GM19438 (cell line): ENCODE measurements around the gene TRHDE.
"Not testable (repeated sequence)": the region's sequence is repeated elsewhere in the genome, so short reads cannot be mapped to it uniquely, and the experiment has no call there.

Experiments used
- ATAC-seq: cut with Tn5 transposase; IDR thresholded peaks from one replicate; pipeline ENCODE4 v1.9.1; 2021; ENCODE audit warnings: low read depth; ENCODE audit not compliant: unreplicated experiment

The TRHDE gene

DNA sequence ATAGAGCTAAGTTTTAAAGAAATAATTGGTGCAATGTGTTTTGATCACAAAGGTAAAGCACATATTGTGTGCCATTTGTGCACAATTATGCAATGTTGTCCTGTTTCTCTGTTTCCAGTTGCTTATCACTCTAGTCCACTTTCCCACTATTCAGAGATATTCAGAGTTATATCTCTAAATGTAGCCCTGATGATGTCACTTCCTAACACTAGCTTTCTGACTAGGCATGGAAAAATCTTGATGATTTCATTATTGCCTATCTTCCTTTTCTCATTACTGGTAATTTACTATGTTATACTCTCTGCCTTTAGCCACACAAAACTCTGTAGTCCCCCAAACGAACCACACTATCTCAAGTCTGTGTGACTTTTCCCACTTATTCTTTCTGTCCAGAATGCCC, 221.2 kb downstream of the TRHDE start:
- no peak for ATAC-seq

DNA sequence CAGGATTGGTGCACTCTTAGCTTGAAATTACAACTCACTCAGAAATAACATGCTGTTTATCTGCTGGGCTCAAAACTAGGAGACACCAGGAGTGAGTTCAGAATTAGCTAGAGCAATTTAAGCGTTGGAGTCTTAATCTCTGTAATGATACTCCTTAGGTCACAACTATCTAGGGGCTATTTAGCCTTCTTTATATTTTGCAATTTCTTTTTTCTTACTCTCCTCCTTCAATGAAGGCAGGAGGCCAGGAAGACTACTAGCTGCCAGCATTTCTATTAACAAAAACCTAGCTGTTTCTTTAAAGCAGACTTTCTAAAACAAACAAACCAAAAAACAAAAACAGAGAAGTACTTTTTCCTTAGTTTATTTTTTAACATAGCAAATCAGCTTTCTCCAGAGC, 226.2 kb downstream of the TRHDE start:
- ATAC-seq: no peak

DNA sequence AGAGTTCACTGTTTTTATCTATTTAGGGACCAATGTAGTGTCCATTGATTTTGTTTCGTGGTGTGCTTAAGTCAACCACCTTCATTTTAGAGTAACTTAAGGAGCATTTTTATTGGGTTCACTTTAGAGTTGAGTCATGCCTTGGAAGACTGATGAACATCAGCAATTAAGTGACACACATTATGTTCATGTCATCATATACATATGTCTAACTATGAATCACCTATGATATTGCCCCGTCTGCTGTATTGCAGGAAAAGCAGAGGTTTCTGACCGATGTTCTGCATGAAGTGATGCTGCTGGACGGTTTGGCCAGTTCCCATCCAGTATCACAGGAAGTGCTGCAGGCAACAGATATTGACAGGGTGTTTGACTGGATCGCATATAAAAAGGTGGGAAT, 227.1 kb downstream of the TRHDE start:
- ATAC-seq: no peak

DNA sequence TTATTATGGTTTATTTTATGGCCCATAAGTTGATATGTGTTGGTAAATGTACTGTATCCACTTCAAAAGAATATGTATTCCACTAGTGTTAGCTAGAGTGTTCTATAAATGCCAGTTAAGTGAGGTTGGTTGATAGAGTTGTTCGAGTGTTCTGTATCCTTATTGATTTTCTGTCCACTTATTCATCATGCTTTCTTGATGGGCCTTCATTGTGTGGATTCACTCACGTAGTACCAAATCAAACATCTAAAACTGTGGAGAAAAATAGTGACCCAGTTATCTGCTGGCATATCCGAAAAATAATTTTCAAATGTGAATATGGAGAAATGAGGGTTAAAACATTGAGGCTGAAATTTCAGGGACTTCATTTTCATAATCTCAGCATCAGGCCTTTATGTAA, 230.4 kb downstream of the TRHDE start:
- ATAC-seq: no peak

DNA sequence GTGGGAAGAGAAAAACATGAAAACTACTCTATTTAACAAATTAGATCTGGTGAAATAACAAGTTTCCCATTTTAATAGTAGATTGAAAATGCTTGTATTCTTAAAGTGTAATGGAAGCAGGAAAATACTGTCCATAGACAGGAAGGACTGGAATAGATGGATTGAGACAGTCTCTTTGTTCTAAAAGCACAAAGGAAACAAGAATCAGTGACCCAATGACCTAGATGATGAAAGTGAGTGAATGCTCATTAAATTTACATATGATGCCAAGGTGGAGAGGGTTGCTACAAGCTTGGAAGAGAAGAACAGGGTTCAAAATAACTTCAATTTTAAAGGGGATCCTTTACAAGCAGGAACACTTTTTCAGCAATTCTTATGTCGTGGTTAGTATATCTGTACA, 233.1 kb downstream of the TRHDE start:
- ATAC-seq: no peak

DNA sequence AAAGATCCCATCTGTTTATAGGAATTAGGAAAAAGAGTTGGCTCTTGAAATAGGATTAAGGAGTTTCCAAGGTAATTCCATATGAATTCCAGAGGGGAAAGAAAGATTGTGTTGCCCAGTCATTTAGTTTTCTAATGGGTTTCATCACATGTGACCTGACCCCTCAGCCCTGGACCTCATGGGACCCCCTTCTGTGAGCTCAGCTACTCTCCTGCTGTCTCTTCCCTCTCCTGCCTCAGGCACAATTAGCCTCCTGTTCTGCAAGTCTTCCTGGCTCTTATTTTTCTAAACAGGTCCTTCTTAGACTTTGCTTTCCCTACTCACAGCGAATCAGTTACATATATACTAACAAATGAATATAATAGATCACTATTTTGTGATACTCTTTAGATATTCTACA, 237.7 kb downstream of the TRHDE start:
- no peak for ATAC-seq

DNA sequence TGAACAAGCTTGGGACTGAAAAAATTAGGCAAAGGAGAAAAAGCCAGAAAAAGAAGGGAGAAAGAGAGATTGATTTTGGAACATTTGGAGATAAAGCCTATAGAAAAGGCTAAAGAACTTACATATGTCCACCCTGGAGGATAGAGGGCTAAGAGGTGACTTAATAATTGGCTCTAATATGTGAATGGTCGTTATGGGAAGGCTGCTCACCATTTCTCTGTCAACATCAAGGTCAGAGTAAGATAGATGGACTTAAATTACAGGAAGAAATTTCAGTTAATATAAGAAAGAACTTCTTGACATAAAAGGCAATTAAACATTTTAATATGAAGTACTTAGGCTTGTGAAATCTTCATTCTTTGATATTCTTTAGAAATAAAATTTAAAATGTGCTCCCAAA, 238.6 kb downstream of the TRHDE start:
- ATAC-seq: no peak

DNA sequence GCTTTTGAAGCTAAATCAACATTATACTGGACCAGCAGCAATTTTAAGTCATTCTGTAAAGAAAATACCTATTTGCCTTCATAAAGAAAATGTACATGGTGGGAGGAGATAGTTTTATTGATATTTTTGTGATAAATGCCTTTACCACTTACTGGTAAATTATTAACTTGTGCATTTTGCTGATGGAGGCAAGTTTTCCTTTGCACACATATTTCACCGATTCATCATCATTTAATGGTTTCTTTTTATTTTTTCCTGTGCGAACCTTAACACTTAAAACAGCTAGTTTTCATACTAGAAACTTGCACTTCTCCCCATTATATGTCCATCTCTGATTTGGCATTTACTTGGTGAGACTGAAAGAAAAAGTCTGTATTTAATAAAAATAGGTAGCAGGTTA, 239.3 kb downstream of the TRHDE start:
- ATAC-seq: no peak

DNA sequence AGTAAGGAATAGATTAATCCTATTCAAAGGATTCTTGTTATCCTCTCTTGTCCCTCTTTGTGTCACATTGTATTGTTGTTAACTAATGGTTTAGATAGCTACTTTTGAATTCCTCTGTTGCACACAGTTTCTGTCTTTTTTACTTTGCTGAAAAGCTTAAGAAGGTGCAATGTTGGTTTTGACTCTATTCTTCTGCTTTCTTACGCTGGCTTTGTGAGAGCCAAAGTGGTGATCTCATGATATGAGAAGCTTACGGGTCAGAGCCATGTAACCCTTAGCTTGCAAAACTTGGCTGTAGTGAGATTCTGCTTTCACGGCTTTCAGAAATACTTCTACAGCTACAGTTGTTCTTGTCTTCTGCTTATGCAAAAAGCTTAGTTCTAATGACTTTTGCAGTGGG, 239.7 kb downstream of the TRHDE start:
- ATAC-seq: no peak

DNA sequence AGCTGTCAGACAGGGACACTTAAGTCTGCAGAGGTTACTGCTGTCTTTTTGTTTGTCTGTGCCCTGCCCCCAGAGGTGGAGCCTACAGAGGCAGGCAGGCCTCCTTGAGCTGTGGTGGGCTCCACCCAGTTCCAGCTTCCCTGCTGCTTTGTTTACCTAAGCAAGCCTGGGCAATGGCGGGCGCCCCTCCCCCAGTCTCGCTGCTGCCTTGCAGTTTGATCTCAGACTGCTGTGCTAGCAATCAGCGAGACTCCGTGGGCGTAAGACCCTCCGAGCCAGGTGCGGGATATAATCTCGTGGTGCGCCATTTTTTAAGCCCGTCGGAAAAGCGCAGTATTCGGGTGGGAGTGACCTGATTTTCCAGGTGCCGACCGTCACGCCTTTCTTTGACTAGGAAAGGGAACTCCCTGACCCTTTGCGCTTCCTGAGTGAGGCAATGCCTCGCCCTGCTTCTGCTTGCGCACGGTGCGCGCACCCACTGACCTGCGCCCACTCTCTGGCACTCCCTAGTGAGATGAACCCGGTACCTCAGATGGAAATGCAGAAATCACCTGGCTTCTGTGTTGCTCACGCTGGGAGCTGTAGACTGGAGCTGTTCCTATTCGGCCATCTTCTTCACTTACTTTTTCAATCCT, 248.0 kb downstream of the TRHDE start:
- ATAC-seq: not testable (repeated sequence)

DNA sequence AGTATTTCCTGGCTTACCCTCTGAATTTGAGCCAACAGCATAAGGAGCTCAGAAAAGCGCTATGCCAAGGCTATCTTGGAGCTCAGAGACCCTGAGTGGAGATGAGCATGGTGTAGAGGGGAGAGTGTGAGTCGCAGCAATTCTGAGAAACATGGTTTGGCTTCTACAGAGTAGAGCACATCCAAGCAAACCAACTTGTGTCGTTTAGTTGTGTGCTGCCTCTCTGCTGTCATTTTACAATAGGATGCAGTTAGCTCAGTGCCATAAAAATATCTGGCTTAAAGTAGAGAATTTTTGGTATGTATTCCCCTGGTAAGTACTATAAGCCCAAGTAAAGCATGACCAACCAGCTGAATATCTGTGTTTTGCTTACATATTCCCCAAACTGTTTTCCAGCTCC, 249.2 kb downstream of the TRHDE start:
- no peak for ATAC-seq

DNA sequence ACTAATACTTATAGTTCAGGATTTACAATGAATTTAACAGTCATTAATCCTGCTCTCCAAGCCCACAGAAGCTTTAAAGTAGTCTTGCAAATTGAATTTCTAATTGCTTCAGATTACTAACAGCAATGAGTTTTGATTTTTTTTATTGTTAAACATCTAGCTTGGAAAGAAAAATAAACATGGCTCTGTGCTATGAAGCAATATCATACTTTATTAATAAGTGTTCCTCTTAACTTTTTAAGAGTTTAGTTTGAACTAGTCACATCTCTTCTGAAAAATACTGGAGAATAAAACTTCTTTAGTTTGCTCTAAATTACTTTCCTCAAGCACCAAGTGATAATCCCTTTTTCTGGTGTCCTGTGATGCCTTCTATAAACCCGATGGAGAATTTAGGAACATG, 250.2 kb downstream of the TRHDE start:
- no peak for ATAC-seq

DNA sequence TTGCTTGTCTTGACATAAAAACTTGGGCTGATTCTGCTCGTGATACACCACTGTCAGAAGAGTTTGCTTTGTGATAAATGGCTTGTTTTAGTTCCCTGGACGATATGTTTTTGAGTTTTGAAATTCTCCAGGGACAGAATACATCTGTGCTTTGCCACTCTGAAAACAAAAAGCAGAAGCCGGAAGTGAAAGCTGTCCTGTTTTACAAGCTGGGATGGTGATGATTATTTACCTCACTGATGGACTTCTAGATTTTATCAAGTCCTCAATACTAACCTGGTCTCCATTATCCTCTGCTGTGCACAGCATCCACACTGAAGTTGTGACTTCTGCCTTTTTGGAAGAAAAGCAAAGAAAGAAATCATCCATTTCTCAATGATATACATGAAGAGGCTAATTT, 251.6 kb downstream of the TRHDE start:
- no peak for ATAC-seq

DNA sequence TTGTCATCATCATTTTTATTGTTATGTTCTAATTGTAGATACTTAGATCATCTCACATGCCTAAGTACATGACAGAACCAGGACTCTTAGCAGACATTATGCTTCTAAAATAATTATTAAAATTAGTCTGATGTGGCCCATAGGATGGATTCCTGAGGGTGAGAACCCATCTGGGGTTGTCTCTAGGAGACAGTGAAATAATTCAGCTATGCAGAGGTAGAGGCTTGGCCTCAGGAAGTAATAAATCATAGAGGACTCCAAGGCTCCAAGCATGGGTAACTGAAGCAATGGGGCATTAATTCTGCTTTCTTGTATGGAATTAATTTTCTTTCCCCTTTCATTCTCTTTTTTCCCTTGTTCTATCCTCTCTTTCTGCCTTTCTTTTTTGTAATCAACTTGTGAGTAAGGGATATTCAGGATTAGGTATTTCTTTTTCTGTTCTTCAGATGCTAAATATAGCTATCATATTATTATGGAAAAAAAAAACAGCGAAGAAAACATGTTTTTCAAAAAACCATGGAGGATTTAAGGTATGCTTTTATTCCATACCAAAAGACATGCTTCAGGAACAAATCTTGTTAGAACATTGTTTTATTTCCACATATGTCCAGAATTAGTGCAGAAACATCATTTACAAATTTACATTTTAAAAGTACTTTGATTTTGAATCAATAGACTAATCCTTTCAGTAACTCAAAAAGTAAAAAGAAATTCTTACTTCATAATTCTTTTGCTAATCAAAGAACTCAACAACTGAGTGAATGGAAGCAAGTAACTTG, 263.2 kb downstream of the TRHDE start:
- no peak for ATAC-seq

DNA sequence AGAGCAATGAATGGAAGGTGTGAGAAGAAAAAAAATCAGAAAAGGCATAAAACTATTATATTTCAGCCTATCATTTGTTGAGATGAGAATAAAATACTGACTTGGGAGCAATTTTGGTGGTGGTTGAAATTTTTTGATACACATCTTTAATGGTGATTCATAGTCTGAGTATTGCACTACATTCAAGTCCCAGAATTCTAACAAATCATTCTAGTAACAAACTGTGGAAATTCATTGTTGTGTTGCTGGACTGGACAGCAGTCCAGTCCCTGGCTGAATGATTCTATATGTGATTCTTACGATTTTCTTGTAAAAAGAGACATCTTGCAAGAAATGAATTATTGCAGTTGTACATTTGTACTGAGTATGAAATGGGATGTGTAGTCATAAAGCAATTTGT, 268.6 kb downstream of the TRHDE start:
- no peak for ATAC-seq

DNA sequence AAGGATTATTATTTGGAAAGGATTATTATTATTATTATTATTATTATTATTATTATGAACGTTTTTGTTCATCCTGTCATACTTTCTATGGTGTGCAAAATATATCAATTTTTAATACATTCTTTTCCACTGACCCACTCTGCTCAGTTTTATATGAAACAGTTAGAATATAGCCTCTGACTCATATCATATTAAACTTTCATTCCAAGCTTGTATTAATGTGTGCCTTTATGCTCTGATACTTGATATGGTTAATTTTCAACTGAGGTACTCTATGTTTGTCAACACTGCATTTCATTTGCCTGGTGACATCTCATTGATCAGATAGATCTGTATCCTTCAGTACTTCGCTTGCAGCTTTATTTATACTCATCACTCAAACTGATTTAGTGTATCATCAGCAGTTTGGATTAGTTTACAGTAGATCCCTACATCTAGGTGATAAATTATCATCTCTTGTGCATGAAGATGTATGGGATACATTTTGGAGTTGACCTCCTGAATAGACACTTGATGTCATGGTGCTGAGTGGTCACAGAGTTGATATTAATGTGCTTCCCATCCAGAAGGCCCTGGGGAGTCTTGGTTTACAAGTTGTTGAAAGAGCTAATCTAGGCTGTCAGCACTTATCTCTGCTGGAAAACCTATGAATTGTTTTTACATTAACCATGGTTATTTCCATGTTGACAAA, 271.8 kb downstream of the TRHDE start:
- ATAC-seq: no peak

DNA sequence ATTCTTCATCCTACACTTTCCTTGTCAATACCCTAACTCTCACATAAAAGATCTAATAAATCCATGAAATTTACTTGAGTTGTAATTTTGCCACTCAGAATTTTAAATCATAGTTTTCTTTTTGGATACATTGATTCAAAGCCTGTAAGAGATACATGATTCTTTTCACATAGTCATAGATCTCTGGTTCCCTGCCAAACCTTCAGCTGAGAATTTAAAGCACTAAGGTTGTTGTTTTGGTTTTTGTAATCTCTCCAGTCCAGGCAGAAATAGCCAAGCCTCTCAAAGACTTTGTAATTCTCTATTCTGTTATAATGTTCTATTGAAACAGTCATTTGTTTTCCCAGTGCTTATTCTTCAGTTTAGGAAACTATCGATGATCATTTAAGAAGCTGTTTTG, 273.9 kb downstream of the TRHDE start:
- no peak for ATAC-seq

DNA sequence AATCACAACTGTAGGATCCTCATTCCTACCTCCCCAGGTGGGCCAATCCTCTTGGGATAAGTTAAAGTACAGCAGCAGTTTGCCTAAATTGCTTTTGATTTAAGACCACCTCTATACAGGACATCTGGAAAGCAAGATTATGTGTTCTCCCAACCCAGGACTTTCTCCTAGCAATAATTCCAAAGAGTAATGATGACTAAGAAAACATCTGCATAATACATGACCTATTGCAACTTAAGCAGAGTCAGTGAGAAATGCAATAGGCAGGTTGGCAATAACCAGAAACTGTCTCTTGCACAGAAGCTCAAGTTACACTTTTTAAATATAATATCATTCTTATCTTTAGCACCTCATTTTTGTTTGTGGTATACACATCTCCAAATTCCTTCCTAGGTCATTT, 275.4 kb downstream of the TRHDE start:
- ATAC-seq: no peak

DNA sequence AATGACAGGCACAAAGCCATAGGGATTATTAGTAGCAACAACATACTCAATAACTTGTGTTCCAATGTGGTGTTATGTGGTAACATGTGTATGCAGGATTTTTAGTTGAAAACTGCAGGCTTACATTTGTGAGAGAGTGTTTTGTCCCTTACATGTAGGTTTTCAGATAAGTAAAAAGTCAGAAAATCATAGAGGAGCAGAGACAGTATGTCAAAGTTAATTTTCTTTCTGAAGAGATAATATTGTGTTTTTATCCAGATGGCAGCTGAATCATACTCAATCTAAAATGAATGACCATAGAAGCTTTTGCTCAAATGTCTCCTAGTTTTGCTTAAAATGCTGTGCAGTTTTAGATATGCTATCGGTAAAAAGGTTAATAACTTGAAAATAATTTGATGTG, 277.0 kb downstream of the TRHDE start:
- no peak for ATAC-seq

DNA sequence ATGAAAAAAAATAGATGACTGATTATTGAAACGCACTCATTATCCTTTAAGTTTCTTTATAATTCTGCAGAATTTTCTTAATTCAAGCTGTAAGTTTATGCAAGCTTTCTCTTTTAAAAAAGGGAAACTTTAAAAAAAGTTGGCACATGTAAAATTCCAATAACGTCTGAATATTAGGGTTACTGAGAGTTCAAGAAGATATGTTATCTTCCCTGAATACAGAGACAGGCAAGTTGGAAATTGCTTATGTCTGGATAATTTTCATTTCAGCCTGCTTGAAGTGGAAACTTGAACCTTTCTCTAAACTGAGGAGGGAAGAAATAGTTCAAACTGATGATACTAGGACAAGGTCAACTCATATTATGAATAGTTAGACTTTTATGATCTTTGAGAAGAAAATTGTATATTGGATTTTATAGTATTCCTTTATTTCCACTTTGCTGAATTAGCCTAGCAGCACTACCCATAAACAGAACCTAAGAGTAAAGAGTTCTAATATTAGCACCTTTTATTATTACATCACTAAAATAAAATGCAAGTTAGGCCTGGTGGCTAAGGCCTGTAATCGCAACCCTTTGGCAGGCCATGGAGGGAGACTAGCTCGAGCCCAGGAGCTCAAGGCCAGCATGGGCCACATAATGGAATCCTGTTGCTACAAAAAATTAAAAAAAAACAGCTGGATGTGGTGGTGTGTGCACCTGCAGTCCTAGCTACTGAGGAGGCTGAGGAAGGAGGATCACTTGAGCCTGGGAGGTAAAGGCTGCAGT, 288.0 kb downstream of the TRHDE start:
- ATAC-seq: no peak

DNA sequence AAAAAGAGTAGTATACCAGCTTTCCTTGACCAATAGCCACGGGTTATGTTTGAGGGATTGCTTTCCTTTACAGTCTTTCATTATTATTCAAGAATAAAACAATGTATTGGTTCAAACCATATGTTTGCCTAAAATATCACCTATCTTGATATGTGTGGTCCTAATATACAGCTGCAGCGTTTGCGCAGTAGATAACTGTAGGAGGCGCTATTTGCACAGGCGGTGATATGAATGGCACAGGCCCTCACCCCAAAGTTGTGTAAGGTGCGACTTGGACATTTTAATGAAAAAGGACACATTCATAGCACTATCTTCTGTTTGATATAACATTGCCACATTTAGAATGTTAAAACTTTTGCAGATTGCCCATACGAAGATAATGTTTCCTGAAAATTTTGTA, 298.4 kb downstream of the TRHDE start:
- ATAC-seq: no peak
